Neuronal stem cell (in vitro differentiated cells): ENCODE data around the gene ZMIZ1.

Experiments used
- DNase-seq: peaks from one replicate; pipeline ENCODE4 v3.0.0-alpha.2; 2013; ENCODE audit warnings: low spot score
- H2AFZ ChIP-seq: one replicate; pipeline ENCODE4 v1.6.1; 2013; ENCODE audit warnings: mild to moderate bottlenecking, low read length, inconsistent platforms
- H2AK5ac ChIP-seq: 2 replicates; pipeline ENCODE4 v1.6.1; 2013; ENCODE audit warnings: low read depth, mild to moderate bottlenecking, inconsistent platforms, low read length, moderate library complexity, mixed read lengths
- H2BK120ac ChIP-seq: 2 replicates; pipeline ENCODE4 v1.6.1; 2013; ENCODE audit warnings: low read depth, mild to moderate bottlenecking, inconsistent platforms, low read length, moderate library complexity, mixed read lengths
- H2BK12ac ChIP-seq: one replicate; pipeline ENCODE4 v1.6.1; 2013; ENCODE audit warnings: low read length, inconsistent platforms
- H2BK15ac ChIP-seq: 2 replicates; pipeline ENCODE4 v1.6.1; 2013; ENCODE audit warnings: mild to moderate bottlenecking, low read length, inconsistent platforms, mixed read lengths
- H2BK5ac ChIP-seq: one replicate; pipeline ENCODE4 v1.6.1; 2013; ENCODE audit warnings: inconsistent platforms, mild to moderate bottlenecking, low read length, moderate library complexity
- H3K14ac ChIP-seq: one replicate; pipeline ENCODE4 v1.6.1; 2013; ENCODE audit warnings: low read length, inconsistent platforms
- H3K18ac ChIP-seq: 2 replicates; pipeline ENCODE4 v1.6.1; 2013; ENCODE audit warnings: low read length, inconsistent platforms
- H3K23ac ChIP-seq: 2 replicates; pipeline ENCODE4 v1.6.1; 2013; ENCODE audit warnings: low read depth, mild to moderate bottlenecking, mixed read lengths, low read length, inconsistent platforms; ENCODE audit not compliant: poor library complexity
- H3K27ac ChIP-seq: replicated peaks from 3 replicates; pipeline ENCODE4 v1.5.1; 2013; ENCODE audit warnings: low read length, inconsistent platforms
- H3K27me3 ChIP-seq, 3 experiments: 2 replicates each; pipeline ENCODE4 v1.6.1; 2013; ENCODE audit warnings: low read length in 3 of 3, mild to moderate bottlenecking in 2 of 3, inconsistent platforms in 1 of 3, low read depth in 1 of 3, mixed read lengths in 1 of 3, moderate library complexity in 1 of 3; ENCODE audit not compliant: control insufficient read depth in 3 of 3, insufficient read depth in 3 of 3
- H3K36me3 ChIP-seq, 2 donors: replicated peaks in 1 of 2; 2 replicates each; pipeline ENCODE4 v1.6.1; 2013; ENCODE audit warnings: low read length in 2 of 2; ENCODE audit not compliant: control insufficient read depth in 2 of 2, insufficient read depth in 2 of 2
- H3K4ac ChIP-seq: 2 replicates; pipeline ENCODE4 v1.6.1; 2013; ENCODE audit warnings: inconsistent platforms, mild to moderate bottlenecking, low read length, moderate library complexity
- H3K4me1 ChIP-seq, 2 donors: 1 replicate in 1 of 2; 2 replicates in 1 of 2; pipeline ENCODE4 v1.6.1; 2013; ENCODE audit warnings: low read length in 2 of 2, low read depth in 1 of 2; ENCODE audit not compliant: control insufficient read depth in 2 of 2, insufficient read depth in 1 of 2
- H3K4me2 ChIP-seq: one replicate; pipeline ENCODE4 v1.6.1; 2013; ENCODE audit warnings: mild to moderate bottlenecking, low read length, inconsistent platforms; ENCODE audit not compliant: insufficient read depth, poor library complexity, severe bottlenecking
- H3K4me3 ChIP-seq, 2 donors: 2 replicates each; pipeline ENCODE4 v1.5.1; 2013; ENCODE audit warnings: low read length in 2 of 2, mild to moderate bottlenecking in 2 of 2, inconsistent platforms in 1 of 2, moderate library complexity in 1 of 2
- H3K79me1 ChIP-seq: one replicate; pipeline ENCODE4 v1.6.1; 2013; ENCODE audit warnings: low read depth, mild to moderate bottlenecking, inconsistent platforms, low read length, moderate library complexity
- H3K9ac ChIP-seq: one replicate; pipeline ENCODE4 v1.6.1; 2013; ENCODE audit warnings: mild to moderate bottlenecking, low read depth, low read length, inconsistent platforms; ENCODE audit not compliant: poor library complexity
- H3K9me3 ChIP-seq, 2 donors: replicated peaks in 1 of 2; 2 replicates each; pipeline versions ENCODE3 to v1.6.1; 2013; ENCODE audit warnings: low read length in 2 of 2, mild to moderate bottlenecking in 2 of 2, inconsistent platforms in 1 of 2, low read depth in 1 of 2, mixed read lengths in 1 of 2, moderate library complexity in 1 of 2; ENCODE audit not compliant: control insufficient read depth in 2 of 2, insufficient read depth in 1 of 2
- H4K8ac ChIP-seq: one replicate; pipeline ENCODE4 v1.6.1; 2013; ENCODE audit warnings: low read depth, mild to moderate bottlenecking, inconsistent platforms, low read length, moderate library complexity
- H4K91ac ChIP-seq: one replicate; pipeline ENCODE4 v1.6.1; 2013; ENCODE audit warnings: low read length, low read depth, mild to moderate bottlenecking, inconsistent platforms; ENCODE audit not compliant: poor library complexity
- WGBS, 2 donors: extraction: QIAGEN DNeasy Blood & Tissue Kit; methylation state at CpG; one replicate each; pipeline ENCODE4 v1.1.7; 2013; ENCODE audit warnings: missing lambda C conversion rate in 2 of 2, mixed read lengths in 1 of 2; ENCODE audit not compliant: insufficient read length in 2 of 2, insufficient replicate concordance in 1 of 2; ENCODE audit errors: extremely low coverage in 2 of 2; 5-methylcytosine and 5-hydroxymethylcytosine counted together

Gene ZMIZ1

DNA sequence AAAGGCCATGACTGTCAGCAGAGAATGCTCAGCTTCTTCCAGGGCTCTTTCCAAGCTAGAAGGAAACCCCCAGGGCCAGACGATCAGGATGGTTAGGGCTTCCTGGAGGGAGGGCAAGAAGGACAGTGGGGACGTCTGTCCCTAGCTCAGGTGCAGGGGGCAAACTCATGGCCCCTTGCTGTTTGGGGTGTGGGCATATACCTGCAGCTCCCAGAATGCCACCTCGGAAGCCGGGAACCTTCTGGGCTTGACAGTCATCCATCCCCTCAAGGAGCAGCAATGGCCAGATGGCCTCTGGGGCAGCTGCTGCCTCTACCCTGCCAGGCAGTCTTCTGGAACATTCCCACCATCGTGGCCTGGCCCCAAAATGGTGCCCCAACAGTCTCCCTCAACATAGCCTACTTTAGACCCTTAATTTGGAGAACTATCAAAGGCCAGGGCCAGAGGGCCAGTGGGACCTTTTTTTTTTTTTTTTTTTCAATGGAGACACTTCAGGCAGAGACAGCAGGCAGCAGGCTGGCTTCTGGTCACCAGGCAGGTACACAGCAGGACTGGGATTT lies 40.2 kb upstream of the ZMIZ1 start:
- Histone ChIP-seq H2AK5ac (no peak overlapping the region), H4K91ac (no peak overlapping the region), H3K4me1 (peaks cover 8 to 18% of the 10 kb centered on the region in 2 donors), H2BK12ac (no peak overlapping the region), H3K4me3 (no peak overlapping the region), H2AFZ (no peak overlapping the region), H3K18ac (no peak overlapping the region), H2BK15ac (no peak overlapping the region), H3K36me3 (no peaks in the 10 kb centered on the region), H3K9me3 (no peaks in the 10 kb centered on the region), H3K4me2 (no peak overlapping the region), H3K23ac (no peak overlapping the region), H2BK5ac (no peak overlapping the region), H3K27ac (no peak overlapping the region), H4K8ac (no peak overlapping the region), H3K79me1 (no peaks in the 10 kb centered on the region), H3K4ac (no peak overlapping the region), H3K9ac (no peak overlapping the region), H2BK120ac (no peak overlapping the region), H3K14ac (no peak overlapping the region), H3K27me3 (peaks cover 0 to 23% (median 1%) of the 10 kb centered on the region in 3 experiments)
- DNase-seq, result no peak
- no CpG with 5 or more reads among the region's 5 CpGs for WGBS, 2 donors

DNA sequence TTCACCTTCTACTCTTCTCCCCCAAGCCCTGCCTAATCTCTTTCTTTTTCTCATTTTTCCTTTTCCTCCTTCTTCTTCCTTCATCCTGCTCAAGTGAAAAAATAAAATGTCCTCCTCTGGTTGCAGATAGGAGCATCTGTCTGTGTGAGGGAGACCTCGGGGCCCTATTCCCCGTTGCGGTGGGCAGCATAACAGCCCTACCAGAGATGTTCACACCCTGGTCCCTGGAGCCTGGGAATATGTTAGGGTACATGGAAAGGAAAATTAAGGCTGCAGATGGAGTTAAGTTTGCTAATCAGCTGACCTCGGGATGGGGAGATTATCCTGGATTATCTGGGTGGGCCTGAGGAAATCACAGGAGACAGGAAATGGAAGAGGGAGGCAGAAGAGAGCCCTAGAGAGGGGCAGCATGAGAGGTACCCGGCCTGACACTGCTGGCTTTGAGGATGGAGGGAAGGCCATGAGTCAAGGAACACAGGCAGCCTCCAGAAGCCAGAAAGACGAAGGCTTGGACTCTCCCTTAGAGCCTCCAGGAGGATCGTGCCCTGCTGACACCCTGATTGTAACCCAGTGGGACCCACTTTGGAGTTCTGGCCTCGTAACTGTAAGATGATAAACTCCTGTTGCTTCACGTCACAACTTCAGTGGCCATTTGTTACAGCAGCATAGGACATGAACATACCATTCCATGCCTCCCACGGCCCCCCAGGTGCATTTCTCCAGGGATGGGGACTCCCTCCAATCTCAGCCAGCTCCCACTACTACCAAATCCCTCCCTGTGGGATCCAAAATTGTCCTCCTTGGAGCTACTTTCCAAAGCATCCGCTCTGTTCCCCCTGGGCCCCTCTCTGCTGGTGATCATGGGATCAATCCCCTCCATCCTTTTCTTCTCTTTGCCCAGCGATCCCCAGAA lies 39.0 kb upstream of the ZMIZ1 start:
- peaks cover 0 to 23% (median 1%) of the 10 kb centered on the region in 3 experiments for H3K27me3 ChIP-seq
- H3K14ac ChIP-seq, result no peak overlapping the region
- H2BK15ac ChIP-seq, result peak overlapping the region; percentile 30
- DNase-seq, result no peak
- no peak overlapping the region for H3K18ac ChIP-seq
- H3K36me3 ChIP-seq, result no peaks in the 10 kb centered on the region
- H2AK5ac ChIP-seq, result no peak overlapping the region
- peaks cover 6 to 14% of the 10 kb centered on the region in 2 donors for H3K4me1 ChIP-seq
- no peak overlapping the region for H3K23ac ChIP-seq
- no peak overlapping the region for H3K4me2 ChIP-seq
- H2BK5ac ChIP-seq, result no peak overlapping the region
- no peak overlapping the region for H2AFZ ChIP-seq
- no peak overlapping the region for H3K9ac ChIP-seq
- no peak overlapping the region for H4K8ac ChIP-seq
- no peak overlapping the region for H4K91ac ChIP-seq
- H2BK120ac ChIP-seq, result no peak overlapping the region
- H2BK12ac ChIP-seq, result no peak overlapping the region
- no peaks in the 10 kb centered on the region for H3K9me3 ChIP-seq
- WGBS, 2 donors, result no CpG with 5 or more reads among the region's 12 CpGs
- H3K27ac ChIP-seq, result no peak overlapping the region
- no peaks in the 10 kb centered on the region for H3K79me1 ChIP-seq
- H3K4me3 ChIP-seq, result no peak overlapping the region
- H3K4ac ChIP-seq, result no peak overlapping the region

DNA sequence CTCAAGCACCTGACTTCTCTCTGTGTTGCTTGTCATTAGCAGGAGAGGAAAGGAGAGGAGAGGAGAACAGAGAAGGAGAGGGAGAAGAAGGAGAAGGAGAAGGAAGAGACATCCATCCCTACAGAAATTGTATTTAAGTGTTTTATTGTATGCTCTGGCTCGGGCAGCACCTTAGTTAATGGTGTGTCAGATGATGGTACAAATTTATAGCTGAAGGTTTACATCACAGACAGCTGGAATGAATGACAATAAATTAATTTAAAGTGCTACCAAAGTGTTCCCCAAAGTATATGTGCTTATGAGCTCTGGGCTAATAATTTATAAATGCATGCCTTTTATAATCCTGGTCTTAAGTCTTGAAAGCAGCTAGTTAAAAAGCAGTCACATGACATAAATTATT lies 38.1 kb upstream of the ZMIZ1 start:
- DNase-seq, result no peak
- no peak overlapping the region for H2AFZ ChIP-seq
- H2BK120ac ChIP-seq, result no peak overlapping the region
- H2BK5ac ChIP-seq, result no peak overlapping the region
- no peak overlapping the region for H3K4me2 ChIP-seq
- H3K79me1 ChIP-seq, result no peaks in the 10 kb centered on the region
- H3K4me3 ChIP-seq, result no peak overlapping the region
- H4K91ac ChIP-seq, result no peak overlapping the region
- no peak overlapping the region for H2BK12ac ChIP-seq
- H3K9me3 ChIP-seq, result no peaks in the 10 kb centered on the region
- no peak overlapping the region for H3K23ac ChIP-seq
- H3K14ac ChIP-seq, result no peak overlapping the region
- no peaks in the 10 kb centered on the region for H3K36me3 ChIP-seq
- H3K4me1 ChIP-seq, result peaks cover 0 to 6% of the 10 kb centered on the region in 2 donors
- no peak overlapping the region for H2AK5ac ChIP-seq
- H3K27me3 ChIP-seq, result peaks cover 0 to 23% (median under 1%) of the 10 kb centered on the region in 3 experiments
- H3K18ac ChIP-seq, result no peak overlapping the region
- no peak overlapping the region for H3K9ac ChIP-seq
- no peak overlapping the region for H4K8ac ChIP-seq
- WGBS, 2 donors, result no CpG with 5 or more reads among the region's 1 CpG
- H3K27ac ChIP-seq, result no peak overlapping the region
- H2BK15ac ChIP-seq, result peak overlapping the region; percentile 30
- H3K4ac ChIP-seq, result no peak overlapping the region

DNA sequence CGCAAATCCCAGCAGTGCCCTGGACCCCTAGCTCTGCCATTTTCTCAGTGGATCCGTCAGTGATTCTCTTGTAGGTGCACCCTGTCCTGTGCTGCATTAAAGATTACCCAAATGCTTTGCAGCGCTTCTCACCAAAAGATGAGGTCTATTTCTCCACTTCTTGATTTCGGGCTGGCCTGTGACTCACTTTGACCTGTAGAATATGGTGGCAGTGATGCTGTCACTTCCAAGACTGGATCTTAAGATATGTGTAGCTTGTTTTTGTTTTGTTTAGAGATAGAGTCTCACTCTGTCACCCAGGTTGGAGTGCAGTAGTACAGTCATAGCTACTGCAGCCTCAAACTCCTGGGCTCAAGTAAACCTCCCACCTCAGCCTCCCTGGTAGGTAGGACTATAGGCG lies 37.0 kb upstream of the ZMIZ1 start:
- H2BK120ac ChIP-seq, result no peak overlapping the region
- no peak for DNase-seq
- H3K4me1 ChIP-seq, result peaks cover 0 to 5% of the 10 kb centered on the region in 2 donors
- H2BK15ac ChIP-seq, result no peak overlapping the region
- no peak overlapping the region for H4K91ac ChIP-seq
- no peaks in the 10 kb centered on the region for H3K36me3 ChIP-seq
- no peak overlapping the region for H3K23ac ChIP-seq
- H3K4ac ChIP-seq, result no peak overlapping the region
- no peaks in the 10 kb centered on the region for H3K79me1 ChIP-seq
- no peak overlapping the region for H3K9ac ChIP-seq
- no CpG with 5 or more reads among the region's 5 CpGs for WGBS, 2 donors
- peaks cover 0 to 23% (median 0%) of the 10 kb centered on the region in 3 experiments for H3K27me3 ChIP-seq
- no peak overlapping the region for H3K27ac ChIP-seq
- H3K14ac ChIP-seq, result no peak overlapping the region
- H3K18ac ChIP-seq, result no peak overlapping the region
- no peak overlapping the region for H2AFZ ChIP-seq
- no peak overlapping the region for H2BK12ac ChIP-seq
- H3K4me2 ChIP-seq, result no peak overlapping the region
- H2BK5ac ChIP-seq, result no peak overlapping the region
- H4K8ac ChIP-seq, result no peak overlapping the region
- no peaks in the 10 kb centered on the region for H3K9me3 ChIP-seq
- no peak overlapping the region for H3K4me3 ChIP-seq
- no peak overlapping the region for H2AK5ac ChIP-seq
